Lung (tissue), 12 donors: ENCODE data around the gene PRR5. TPM values are rescaled to one million over a fixed set of nuclear protein-coding genes. Genes with fewer than 3 reads are reported as not detected.

ENCODE experiments used
- ATAC-seq: fragments of 200-7000 bp; cut with Tn5 transposase; one replicate; pipeline ENCODE4 v1.9.1; 2020; ENCODE audit warnings: moderate number of reproducible peaks; ENCODE audit not compliant: insufficient read depth, low FRiP score
- DNase-seq, 3 donors: peaks; one replicate each; pipeline ENCODE4 v3.0.0-alpha.2; 2013 to 2017
- H3K27ac ChIP-seq, 2 donors: one replicate each; pipeline ENCODE4 v1.5.1; 2013; ENCODE audit warnings: mild to moderate bottlenecking in 2 of 2, moderate library complexity in 2 of 2, control low read depth in 1 of 2, inconsistent platforms in 1 of 2, low read depth in 1 of 2, low read length in 1 of 2
- H3K27me3 ChIP-seq, 3 donors: one replicate each; pipeline ENCODE4 v1.5.1; 2013; ENCODE audit warnings: low read length in 2 of 3; ENCODE audit not compliant: control insufficient read depth in 3 of 3, insufficient read depth in 3 of 3
- H3K36me3 ChIP-seq, 4 donors: one replicate each; pipeline ENCODE4 v1.5.1; 2013; ENCODE audit warnings: low read length in 4 of 4, mild to moderate bottlenecking in 1 of 4, moderate library complexity in 1 of 4; ENCODE audit not compliant: control insufficient read depth in 4 of 4, insufficient read depth in 4 of 4
- H3K4me1 ChIP-seq, 5 donors: one replicate each; pipeline ENCODE4 v1.5.1; 2013; ENCODE audit warnings: low read length in 5 of 5, mild to moderate bottlenecking in 2 of 5, moderate library complexity in 1 of 5; ENCODE audit not compliant: control insufficient read depth in 5 of 5, insufficient read depth in 5 of 5
- H3K4me3 ChIP-seq: one replicate; pipeline ENCODE4 v1.5.1; 2013; ENCODE audit warnings: mild to moderate bottlenecking, control low read depth, moderate library complexity
- H3K9ac ChIP-seq, 2 donors: one replicate each; pipeline ENCODE4 v1.5.1; 2013; ENCODE audit warnings: low read length in 2 of 2, control low read depth in 1 of 2; ENCODE audit not compliant: insufficient read depth in 1 of 2
- H3K9me3 ChIP-seq, 4 donors: one replicate each; pipeline ENCODE4 v1.5.1; 2013; ENCODE audit warnings: low read length in 3 of 4, mild to moderate bottlenecking in 1 of 4, moderate library complexity in 1 of 4; ENCODE audit not compliant: control insufficient read depth in 4 of 4, insufficient read depth in 3 of 4
- WGBS, 2 donors: extraction: QIAGEN DNeasy Blood & Tissue Kit; methylation state at CpG; one replicate each; pipeline ENCODE4 v1.1.7; 2013; 5-methylcytosine and 5-hydroxymethylcytosine counted together
- polyA plus RNA-seq, 2 donors: library from polyadenylated mRNA; stranded (reverse); fragments of 200-250 nt; gene quantifications; one replicate each; pipeline ENCODE4 v1.2.1, GENCODE V29; 2013
- total RNA-seq, 2 donors: library from RNA; depleted of rRNA in 1 of 2; stranded (reverse); fragments of >200 nt in 1 of 2; gene quantifications; one replicate each; pipeline ENCODE4 v1.2.1, GENCODE V29; 2014 to 2021
- TF ChIP-seq, protein P1 (sequence below): IDR thresholded peaks from 2 replicates; pipeline ENCODE4 v1.5.1; 2012; ENCODE audit warnings: mild to moderate bottlenecking; ENCODE audit errors: control extremely low read depth, extremely low read depth
- donor health status: control.
- donor health status: control.
- donor health status: Bipolar disorder and iron deficiency.
- donor health status: healthy.
- donor health status: DM: yes; HTN: yes; CAD: no.

The PRR5 gene
- total and polyA plus RNA-seq, 4 donors: 9.1 to 17.3 (median 11.1) TPM

DNA sequence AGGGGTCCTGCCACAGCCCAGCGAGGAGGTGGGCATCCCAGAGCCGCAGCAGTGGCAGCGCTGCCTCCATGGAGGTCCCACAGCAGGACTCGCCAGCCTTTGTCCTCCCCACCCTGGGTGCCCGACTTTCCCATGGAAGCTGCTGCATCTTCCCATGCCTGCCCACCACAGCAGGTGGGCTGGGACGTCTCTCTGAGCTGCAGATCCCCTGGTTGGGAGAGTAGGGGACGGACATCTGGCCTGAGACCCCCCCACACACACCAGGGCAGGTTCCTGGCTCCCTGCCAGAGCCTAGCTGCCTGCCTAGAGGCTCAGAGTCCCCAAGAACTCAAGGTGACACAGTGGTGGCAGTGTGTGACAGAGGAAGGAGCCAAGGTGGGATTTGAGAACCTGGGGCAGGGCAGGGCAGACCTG lies 21.5 kb upstream of the PRR5 start:
- 75 to 80% methylated on average over 6 to 7 of the region's 7 CpGs for WGBS, 2 donors
- TF ChIP-seq, protein P1, sequence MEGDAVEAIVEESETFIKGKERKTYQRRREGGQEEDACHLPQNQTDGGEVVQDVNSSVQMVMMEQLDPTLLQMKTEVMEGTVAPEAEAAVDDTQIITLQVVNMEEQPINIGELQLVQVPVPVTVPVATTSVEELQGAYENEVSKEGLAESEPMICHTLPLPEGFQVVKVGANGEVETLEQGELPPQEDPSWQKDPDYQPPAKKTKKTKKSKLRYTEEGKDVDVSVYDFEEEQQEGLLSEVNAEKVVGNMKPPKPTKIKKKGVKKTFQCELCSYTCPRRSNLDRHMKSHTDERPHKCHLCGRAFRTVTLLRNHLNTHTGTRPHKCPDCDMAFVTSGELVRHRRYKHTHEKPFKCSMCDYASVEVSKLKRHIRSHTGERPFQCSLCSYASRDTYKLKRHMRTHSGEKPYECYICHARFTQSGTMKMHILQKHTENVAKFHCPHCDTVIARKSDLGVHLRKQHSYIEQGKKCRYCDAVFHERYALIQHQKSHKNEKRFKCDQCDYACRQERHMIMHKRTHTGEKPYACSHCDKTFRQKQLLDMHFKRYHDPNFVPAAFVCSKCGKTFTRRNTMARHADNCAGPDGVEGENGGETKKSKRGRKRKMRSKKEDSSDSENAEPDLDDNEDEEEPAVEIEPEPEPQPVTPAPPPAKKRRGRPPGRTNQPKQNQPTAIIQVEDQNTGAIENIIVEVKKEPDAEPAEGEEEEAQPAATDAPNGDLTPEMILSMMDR: no peak
- H3K27me3 ChIP-seq: no peaks in the 10 kb centered on the region
- no peaks in the 10 kb centered on the region for H3K9me3 ChIP-seq
- no peaks in the 10 kb centered on the region for H3K36me3 ChIP-seq
- H3K9ac ChIP-seq: no peak overlapping the region
- H3K4me3 ChIP-seq: no peak overlapping the region
- ATAC-seq (no peak), DNase-seq (no peak)
- peaks cover 0 to 20% (median 4%) of the 10 kb centered on the region in 5 donors for H3K4me1 ChIP-seq
- H3K27ac ChIP-seq: no peak overlapping the region

DNA sequence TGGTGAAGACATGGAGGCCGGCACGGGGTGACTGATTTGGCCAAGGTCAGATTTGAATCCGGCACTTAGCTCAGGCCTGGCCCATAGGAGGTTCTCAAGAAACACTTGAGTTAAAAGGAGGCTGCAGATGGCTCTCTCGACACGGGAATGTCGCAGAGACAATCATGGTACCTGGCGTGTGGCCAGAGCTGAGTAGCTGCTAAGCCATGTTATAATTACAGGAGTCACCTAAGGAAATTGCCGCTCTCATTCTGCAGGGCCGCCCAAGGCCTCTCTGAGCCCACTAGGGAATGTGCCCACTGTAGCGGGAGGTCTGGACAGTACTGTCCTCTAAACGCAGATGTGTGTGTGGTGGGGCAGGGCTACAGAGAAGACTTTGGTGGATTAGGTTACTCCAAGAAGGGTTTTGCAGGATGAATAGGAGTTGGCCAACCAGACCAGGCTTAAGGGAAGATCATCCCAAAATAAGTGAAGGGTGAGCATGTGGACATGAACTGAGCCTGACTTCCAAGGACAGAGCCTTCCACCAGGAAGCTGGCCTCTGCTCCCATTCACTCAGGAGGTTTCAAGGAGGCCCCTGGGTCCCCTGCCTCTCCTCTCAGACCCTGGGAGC lies 19.3 kb upstream of the PRR5 start:
- H3K27ac ChIP-seq: no peak overlapping the region
- H3K36me3 ChIP-seq: no peaks in the 10 kb centered on the region
- 85 to 89% methylated on average over 11 of the region's 11 CpGs for WGBS, 2 donors
- TF ChIP-seq, protein P1: no peak
- no peaks in the 10 kb centered on the region for H3K9me3 ChIP-seq
- ATAC-seq: no peak
- no peak overlapping the region for H3K4me3 ChIP-seq
- peaks cover 0 to 17% (median 4%) of the 10 kb centered on the region in 5 donors for H3K4me1 ChIP-seq
- no peak for DNase-seq
- no peak overlapping the region for H3K9ac ChIP-seq
- H3K27me3 ChIP-seq: no peaks in the 10 kb centered on the region

DNA sequence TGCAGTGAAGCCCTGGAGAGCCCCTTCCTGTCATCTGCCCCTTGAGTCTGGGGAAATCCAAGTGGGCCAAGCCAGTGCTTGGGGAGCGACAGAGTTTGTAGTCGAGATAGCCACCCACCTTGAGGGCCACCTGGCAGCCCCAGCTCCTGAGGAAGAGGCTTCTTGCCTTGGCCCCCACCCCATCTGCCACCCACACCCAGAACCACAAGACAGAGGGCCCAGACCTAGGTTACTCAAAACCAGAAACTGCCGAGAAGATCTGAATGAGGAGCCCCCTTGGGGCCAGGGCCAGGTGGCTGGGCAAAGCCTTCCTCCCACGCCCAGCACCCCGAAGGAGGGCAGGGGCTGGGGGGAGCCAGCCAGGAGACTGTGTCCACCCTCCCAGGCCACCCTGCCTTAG lies 18.8 kb upstream of the PRR5 start:
- Histone ChIP-seq H3K4me3 (no peak overlapping the region), H3K4me1 (peaks cover 0 to 18% (median 4%) of the 10 kb centered on the region in 5 donors), H3K9ac (no peak overlapping the region), H3K36me3 (no peaks in the 10 kb centered on the region), H3K9me3 (no peaks in the 10 kb centered on the region), H3K27me3 (no peaks in the 10 kb centered on the region), H3K27ac (no peak overlapping the region)
- no peak for ATAC-seq
- WGBS, 2 donors: 81 to 84% methylated on average over 5 of the region's 5 CpGs
- TF ChIP-seq, protein P1: no peak
- no peak for DNase-seq

DNA sequence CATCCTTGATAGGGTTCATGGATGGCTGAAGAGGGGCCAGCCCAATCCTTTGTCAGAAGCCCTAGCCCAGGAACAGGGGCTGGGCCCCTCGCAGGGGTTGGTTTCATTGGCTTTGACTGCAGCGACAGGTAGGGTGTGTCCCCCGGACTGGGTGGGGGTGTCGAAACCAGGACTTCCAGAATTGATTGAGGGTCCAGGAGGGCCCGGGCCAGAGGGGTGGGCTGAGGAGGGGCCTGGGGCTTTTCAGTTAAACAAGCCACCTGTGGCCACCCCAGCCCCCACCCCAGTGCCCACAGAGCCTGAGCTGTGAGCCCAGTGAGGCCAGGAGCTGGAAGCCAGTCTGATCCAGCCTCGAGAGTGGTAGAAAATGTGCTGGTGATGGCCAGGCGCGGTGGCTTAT lies 18.1 kb upstream of the PRR5 start:
- Histone ChIP-seq H3K36me3 (no peaks in the 10 kb centered on the region), H3K4me1 (peaks cover 0 to 18% (median 4%) of the 10 kb centered on the region in 5 donors), H3K9me3 (no peaks in the 10 kb centered on the region), H3K4me3 (no peak overlapping the region), H3K27ac (no peak overlapping the region), H3K27me3 (no peaks in the 10 kb centered on the region), H3K9ac (no peak overlapping the region)
- ATAC-seq: no peak
- WGBS, 2 donors: 82 to 91% methylated on average over 8 of the region's 8 CpGs
- TF ChIP-seq, protein P1: no peak
- DNase-seq: no peak
